Measurements from ENCODE around the gene OSER1. TPM values are rescaled to one million over a fixed set of nuclear protein-coding genes. Genes with fewer than 3 reads are reported as not detected.

The OSER1 gene
- total RNA-seq, 4 donors from 2014 or later = 41.2 to 49.6 (median 46.8) TPM

DNA sequence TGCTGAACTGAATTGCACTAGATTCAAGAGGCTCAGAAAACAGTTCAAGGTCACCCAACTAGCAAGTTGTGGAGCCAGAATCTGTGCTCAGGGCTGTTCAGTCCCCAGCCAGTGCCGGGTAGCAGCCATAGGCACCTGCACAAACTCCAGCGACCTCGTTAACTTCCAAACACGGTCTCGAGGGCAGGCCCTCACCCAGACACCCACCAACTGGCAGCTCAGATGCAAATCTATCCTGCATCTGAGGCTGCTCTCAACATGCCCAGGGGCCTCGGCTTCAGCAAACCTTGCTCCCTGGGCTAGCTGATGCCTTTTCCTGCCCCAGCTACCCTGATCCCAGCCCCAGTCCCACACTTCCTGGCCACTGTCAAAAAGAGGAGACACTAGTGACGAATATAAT, 27.3 kb downstream of the OSER1 start:
- 44 to 72% methylated on average over 6 to 7 of the region's 7 CpGs for WGBS, 2 donors
- TF ChIP-seq POLR2A (IDR thresholded peaks at IDR 0.05) = no peak
- TF ChIP-seq, protein P1, sequence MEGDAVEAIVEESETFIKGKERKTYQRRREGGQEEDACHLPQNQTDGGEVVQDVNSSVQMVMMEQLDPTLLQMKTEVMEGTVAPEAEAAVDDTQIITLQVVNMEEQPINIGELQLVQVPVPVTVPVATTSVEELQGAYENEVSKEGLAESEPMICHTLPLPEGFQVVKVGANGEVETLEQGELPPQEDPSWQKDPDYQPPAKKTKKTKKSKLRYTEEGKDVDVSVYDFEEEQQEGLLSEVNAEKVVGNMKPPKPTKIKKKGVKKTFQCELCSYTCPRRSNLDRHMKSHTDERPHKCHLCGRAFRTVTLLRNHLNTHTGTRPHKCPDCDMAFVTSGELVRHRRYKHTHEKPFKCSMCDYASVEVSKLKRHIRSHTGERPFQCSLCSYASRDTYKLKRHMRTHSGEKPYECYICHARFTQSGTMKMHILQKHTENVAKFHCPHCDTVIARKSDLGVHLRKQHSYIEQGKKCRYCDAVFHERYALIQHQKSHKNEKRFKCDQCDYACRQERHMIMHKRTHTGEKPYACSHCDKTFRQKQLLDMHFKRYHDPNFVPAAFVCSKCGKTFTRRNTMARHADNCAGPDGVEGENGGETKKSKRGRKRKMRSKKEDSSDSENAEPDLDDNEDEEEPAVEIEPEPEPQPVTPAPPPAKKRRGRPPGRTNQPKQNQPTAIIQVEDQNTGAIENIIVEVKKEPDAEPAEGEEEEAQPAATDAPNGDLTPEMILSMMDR (IDR thresholded peaks at IDR 0.05) = no peak
- H3K4me3 ChIP-seq (ENCODE audit: low read depth, poor library complexity, severe bottlenecking) = no peak overlapping the region
- intact Hi-C loops (cut with DNase I; ENCODE audit: low total_unique reads) = no loop called here
- no peak for DNase-seq (ENCODE audit: low spot score in 2 of 2)

DNA sequence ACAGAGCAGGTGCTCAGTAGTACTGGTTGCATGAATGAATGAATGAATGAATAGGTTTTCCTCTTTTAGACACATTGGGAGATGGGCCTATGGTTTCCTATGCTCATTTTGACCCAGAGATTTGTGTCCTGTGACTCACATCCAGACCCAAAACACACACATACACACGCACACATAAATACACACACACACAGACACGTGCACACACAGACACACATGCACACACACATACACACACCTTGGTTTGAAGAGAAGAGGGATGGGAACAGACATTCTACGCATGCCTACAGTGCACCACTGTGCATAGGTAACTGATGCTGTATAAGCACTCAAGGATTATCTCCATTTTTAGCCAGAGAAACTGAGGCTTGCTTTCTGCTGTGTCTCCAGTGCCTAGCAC, 27.7 kb downstream of the OSER1 start:
- H3K4me3 ChIP-seq (ENCODE audit: low read depth, poor library complexity, severe bottlenecking) = no peak overlapping the region
- no peak for TF ChIP-seq POLR2A (IDR thresholded peaks at IDR 0.05)
- TF ChIP-seq, protein P1 (IDR thresholded peaks at IDR 0.05) = no peak
- intact Hi-C loops (cut with DNase I; ENCODE audit: low total_unique reads) = no loop called here
- 77 to 85% methylated on average over 3 of the region's 3 CpGs for WGBS, 2 donors
- DNase-seq (ENCODE audit: low spot score in 2 of 2) = no peak

DNA sequence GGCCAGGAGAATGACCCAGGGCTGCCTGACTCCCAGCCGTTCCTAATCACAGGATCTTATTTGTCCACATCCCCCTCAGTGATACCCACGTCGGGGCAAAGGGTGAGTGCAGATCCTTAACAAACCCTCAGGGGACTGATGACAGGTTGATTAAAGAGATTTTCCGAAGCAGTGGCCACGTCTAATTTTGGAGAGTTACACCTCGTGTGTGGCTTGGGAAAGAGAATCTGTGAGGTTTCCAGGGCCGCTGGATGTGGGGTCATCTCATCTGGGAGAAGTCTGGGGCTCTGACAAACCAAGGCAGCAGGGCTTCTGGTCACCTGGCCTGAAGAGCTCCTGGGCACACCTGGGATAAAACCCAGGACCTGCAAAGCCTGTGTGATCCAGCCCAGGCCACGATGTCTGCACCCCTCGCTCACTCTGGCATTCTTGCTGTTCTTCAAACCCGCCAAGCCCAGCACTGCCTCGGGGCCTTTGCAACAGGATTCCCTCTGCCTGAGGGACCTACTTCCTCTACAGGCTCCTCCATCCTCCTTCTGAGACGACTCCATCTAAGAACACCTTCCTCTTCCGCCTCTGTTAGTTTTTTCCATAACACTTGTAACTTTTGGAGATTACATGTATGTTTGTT, 28.3 kb downstream of the OSER1 start:
- intact Hi-C loops (cut with DNase I; ENCODE audit: low total_unique reads) = no loop called here
- 38 to 48% methylated on average over 13 of the region's 13 CpGs for WGBS, 2 donors
- no peak overlapping the region for H3K4me3 ChIP-seq (ENCODE audit: low read depth, poor library complexity, severe bottlenecking)
- DNase-seq (ENCODE audit: low spot score in 2 of 2) = no peak
- TF ChIP-seq, protein P1 (IDR thresholded peaks at IDR 0.05) = no peak
- TF ChIP-seq POLR2A (IDR thresholded peaks at IDR 0.05) = no peak

DNA sequence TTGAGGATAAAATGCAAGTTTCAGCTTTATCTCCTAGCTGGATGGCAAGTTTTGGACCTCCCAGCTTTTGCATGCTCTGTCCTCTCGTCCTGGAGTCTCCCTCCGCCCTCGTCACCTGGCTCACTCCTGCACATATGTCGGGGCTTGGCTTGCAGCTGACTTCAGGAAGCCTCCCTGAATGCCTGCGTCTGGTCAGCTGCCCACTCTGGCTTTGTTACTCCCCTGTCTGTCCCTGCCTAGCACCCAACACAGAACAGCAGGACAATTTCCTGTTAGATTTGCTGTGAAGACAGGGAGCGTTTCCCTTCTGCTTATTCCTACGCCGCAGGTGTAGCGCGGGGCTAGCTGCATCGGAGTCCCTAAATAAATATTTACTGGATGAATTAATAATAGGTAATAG, 29.0 kb downstream of the OSER1 start:
- no peak overlapping the region for H3K4me3 ChIP-seq (ENCODE audit: low read depth, poor library complexity, severe bottlenecking)
- no peak for DNase-seq (ENCODE audit: low spot score in 2 of 2)
- intact Hi-C loops (cut with DNase I; ENCODE audit: low total_unique reads) = no loop called here
- no peak for TF ChIP-seq POLR2A (IDR thresholded peaks at IDR 0.05)
- TF ChIP-seq, protein P1 (IDR thresholded peaks at IDR 0.05) = no peak
- 60 to 70% methylated on average over 11 of the region's 11 CpGs for WGBS, 2 donors

DNA sequence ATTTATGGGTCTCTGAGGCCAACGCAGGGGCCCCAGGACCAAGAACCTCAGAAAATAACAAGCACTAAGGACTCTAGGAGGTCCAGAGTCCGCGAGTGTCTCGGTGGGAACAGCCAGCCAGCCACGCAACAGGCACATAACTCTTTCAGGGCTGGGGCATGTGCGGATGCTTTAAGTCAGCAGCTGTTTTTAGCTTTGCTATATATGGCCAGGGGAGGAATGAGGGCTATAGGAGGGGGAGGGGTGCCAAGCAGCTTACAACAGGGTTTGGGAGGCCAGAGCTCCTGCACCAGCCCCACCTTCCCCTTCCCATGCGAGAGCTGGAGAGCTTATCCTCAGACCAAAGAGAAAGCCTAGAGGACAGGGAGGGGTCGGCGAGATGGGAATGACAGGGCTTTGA, 29.8 kb downstream of the OSER1 start:
- WGBS, 2 donors = 18 to 22% methylated on average over 9 of the region's 9 CpGs
- intact Hi-C loops (cut with DNase I; ENCODE audit: low total_unique reads) = no loop called here
- TF ChIP-seq, protein P1 (IDR thresholded peaks at IDR 0.05) = no peak
- no peak for TF ChIP-seq POLR2A (IDR thresholded peaks at IDR 0.05)
- no peak for DNase-seq (ENCODE audit: low spot score in 2 of 2)
- H3K4me3 ChIP-seq (ENCODE audit: low read depth, poor library complexity, severe bottlenecking) = no peak overlapping the region

Measured in lower leg skin (tissue), 4 donors.